ENCODE data around the gene ZNF101.

ZNF101 gene

DNA sequence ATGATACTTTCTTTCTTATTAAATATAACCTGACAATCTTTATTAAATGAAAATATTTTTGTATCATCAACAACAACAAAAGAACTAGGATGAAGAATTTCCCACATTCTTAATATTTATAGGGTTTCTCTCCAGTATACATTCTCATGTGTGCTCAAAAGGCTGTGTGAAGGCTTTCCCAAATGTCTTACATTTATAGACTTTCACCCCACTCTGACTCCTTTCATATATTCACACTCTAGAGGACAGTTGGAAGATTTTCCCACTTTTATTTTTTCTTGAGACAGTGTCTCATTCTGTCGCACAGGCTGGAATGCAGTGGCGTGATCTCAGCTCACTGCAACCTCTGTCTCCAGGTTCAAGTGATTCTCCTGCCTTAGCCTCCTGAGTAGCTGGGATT is 41.9 kb downstream of the ZNF101 start:
- DNase-seq (ENCODE audit: low spot score) (no peak), FAIRE-seq (no peak)

DNA sequence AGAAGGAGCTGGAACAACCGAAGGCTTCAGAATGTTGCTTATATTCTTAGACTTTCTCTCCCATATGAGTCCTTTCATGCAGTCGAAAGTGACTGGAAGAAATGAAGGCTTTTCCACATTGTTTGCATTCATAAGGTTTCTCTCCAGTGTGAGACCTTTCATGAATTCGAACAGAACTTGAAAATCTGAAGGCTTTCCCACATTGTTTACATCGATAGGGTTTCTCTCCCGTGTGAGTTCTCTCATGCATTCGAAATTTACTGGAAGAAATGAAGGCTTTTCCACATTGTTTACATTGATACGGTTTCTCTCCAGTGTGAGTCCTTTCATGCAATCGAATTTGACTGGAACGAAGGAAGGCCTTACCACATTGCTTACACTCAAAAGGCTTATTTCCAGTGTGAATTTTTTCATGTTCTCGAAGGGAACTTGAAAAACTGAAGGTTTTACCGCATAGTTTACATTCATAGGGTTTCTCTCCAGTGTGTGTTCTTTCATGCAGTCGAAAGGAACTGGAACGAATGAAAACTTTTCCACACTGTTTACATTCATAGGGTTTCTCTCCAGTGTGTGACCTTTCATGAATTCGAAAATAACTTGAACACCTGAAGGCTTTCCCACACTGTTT is 42.8 kb downstream of the ZNF101 start:
- FAIRE-seq: no peak

DNA sequence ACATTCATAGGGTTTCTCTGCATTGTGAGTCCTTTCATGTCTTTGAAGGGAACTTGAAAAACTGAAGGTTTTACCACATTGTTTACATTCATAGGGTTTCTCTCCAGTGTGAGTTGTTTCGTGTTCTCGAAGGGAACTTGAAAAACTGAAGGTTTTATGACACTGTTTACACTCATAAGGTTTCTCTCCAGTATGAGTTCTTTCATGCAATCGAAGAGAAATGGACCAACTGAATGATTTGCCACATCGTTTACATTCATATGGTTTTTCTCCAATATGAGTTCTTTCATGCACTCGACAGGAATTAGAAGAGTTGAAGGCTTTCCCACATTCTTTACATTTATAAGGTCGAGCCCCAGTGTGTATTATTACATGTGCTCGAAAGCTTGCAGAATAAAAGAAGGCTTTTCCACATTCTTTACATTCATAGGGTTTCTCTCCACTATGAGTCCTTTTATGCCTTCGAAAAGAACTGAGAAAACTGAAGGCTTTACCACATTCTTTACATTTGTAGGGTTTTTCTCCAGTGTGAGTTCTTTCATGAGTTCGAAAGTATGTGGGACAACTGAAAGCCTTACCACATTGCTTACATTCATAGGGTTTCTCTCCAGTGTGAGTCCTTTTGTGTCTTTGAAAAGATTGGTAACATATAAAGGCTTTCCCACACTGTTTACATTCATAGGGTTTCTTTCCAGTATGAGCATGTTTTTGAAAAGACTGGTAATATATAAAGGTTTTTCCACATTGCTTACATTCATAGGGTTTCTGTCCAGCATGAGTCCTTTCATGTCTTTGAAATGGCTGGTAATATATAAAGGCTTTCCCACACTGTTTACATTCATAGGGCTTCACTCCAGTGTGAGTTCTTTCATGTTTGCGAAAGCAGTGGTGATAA is 43.5 kb downstream of the ZNF101 start:
- no peak for FAIRE-seq
- no peak for DNase-seq (ENCODE audit: low spot score)

More for the DNA sequence above, 42.8 kb downstream of the ZNF101 start:
- no peak for DNase-seq (ENCODE audit: low spot score)

DNA sequence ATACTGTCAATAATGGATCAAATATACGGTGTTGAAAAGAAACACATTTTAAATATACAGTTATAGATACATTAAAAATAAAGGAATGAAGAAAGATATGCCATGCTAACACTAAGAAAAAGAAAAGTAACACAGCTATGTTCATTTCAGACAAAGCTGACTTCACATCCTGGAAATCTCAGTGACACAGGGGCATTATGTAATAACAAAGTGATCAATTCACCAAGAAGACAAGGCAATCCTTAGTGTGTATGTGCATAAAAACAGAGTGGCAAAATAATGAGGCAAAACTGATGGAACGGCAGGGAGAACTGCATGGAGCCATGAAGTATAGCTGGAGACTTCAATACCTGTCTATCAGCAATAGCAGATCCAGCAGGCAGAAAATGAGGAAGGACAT is 51.2 kb downstream of the ZNF101 start:
- no peak for FAIRE-seq

DNA sequence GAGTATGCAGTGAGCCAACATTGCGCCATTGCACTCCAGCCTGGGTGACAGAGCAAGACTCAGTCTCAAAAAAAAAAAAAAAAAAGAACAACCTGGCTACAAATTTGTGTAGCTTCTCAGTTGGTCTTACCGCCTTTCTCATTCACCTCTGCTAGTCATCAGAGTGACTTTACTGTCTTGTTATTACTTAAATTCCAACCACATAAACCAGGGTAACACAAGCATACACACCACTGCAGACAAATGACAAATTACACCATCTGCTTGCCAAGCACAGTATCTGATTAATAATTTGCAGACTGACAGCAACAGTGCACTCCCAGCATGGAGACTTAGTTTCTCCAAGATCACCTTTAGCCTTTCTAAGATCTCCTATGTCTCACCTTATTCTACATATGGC is 53.3 kb downstream of the ZNF101 start:
- FAIRE-seq (no peak), DNase-seq (ENCODE audit: low spot score) (no peak)

More for the DNA sequence above, 51.2 kb downstream of the ZNF101 start:
- no peak for DNase-seq (ENCODE audit: low spot score)

DNA sequence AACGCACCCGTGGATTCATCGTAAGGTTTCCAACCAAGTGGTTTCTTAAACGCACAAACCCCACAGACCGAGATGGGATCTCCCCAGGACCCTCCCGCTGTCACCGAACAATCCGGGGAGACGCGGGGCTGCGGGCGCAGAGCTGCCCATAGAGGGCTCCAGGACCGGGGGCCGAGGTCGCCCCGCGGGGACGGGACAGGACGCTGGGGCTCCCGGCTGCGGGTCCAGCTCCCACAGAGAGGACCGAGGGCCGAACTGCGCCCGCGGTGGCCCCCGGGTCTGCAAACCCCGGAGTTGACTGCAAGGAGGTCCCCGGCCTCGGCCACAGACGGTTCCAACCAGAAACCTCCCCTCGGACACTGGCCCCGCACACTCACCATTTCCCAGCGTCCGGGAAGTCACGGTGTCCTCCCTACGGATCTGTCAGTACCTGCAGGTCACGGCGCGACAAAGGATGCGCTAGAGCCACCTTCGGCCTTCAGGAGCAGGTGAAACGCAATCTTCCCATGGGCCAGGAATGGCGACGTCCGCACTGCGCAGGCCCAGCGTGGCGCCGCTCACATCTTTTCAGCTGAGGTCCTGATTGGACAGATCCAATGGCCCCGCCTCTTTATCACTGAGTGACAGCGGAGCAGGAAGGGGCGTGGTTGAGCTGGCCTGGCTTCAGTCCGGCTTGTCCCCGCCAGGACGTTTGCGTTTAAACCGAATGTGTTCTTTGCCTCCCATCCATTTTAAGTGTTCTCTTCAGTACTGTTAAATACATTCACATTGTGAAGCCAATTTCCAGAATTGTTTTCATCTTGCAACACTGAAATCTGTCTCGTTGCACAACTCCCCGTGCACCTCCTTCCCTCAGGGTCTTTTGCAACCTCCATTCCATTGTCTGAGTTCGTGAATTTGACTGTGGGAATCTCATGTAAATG is 64.2 kb downstream of the ZNF101 start, which contains the start of gene ZNF14:
TSS of gene ZNF14 (minus strand) at position 534 of the 923 bp plus-strand sequence. CDS start at position 380, 154 bp downstream.
- peak; percentile 70 for FAIRE-seq

More for the DNA sequence above, 64.2 kb downstream of the ZNF101 start, which contains the start of gene ZNF14:
- peak; percentile 78 for DNase-seq (ENCODE audit: low spot score)
